IMR-90 (cell line): ENCODE measurements around the gene NEDD4L.

ENCODE experiments used
- BHLHE40 ChIP-seq: fragments of 150-350 bp; IDR thresholded peaks from 2 replicates; pipeline ENCODE4 v1.6.1; 2016; ENCODE audit warnings: mild to moderate bottlenecking, low read depth, low read length
- CEBPB ChIP-seq: IDR thresholded peaks from 2 replicates; pipeline ENCODE4 v1.6.1; 2012; ENCODE audit warnings: low read depth, low read length, improper control_type of control experiment
- CHD1 ChIP-seq: IDR thresholded peaks from 2 replicates; pipeline ENCODE4 v1.6.1; 2012; ENCODE audit warnings: low read depth, low read length, improper control_type of control experiment
- MAFK ChIP-seq: IDR thresholded peaks from 2 replicates; pipeline ENCODE4 v1.6.1; 2012; ENCODE audit warnings: low read depth, low read length, improper control_type of control experiment
- MAZ ChIP-seq: IDR thresholded peaks from 2 replicates; pipeline ENCODE4 v1.6.1; 2012; ENCODE audit warnings: low read depth, mild to moderate bottlenecking, low read length, improper control_type of control experiment, moderate library complexity, borderline replicate concordance
- MXI1 ChIP-seq: IDR thresholded peaks from 2 replicates; pipeline ENCODE4 v1.6.1; 2012; ENCODE audit warnings: low read depth, mild to moderate bottlenecking, low read length, moderate library complexity, borderline replicate concordance
- NFE2L2 ChIP-seq: fragments of 150-350 bp; IDR thresholded peaks from 2 replicates; pipeline ENCODE4 v1.6.1; 2016; ENCODE audit warnings: low read depth, mild to moderate bottlenecking, low read length
- POLR2A ChIP-seq: IDR thresholded peaks from 2 replicates; pipeline ENCODE4 v1.6.1; 2012; ENCODE audit warnings: mild to moderate bottlenecking, low read depth, low read length
- RAD21 ChIP-seq: IDR thresholded peaks from 2 replicates; pipeline ENCODE4 v1.6.1; 2012; ENCODE audit warnings: low read length, improper control_type of control experiment
- RCOR1 ChIP-seq: IDR thresholded peaks from 2 replicates; pipeline ENCODE4 v1.6.1; 2012; ENCODE audit warnings: mild to moderate bottlenecking, low read length, improper control_type of control experiment; ENCODE audit not compliant: insufficient replicate concordance
- SMC3 ChIP-seq: fragments of 150-350 bp; IDR thresholded peaks from 2 replicates; pipeline ENCODE4 v1.6.1; 2016; ENCODE audit warnings: low read depth, mild to moderate bottlenecking, antibody characterized with exemption, low read length, moderate library complexity
- TF ChIP-seq, protein P1 (sequence below): conservative IDR thresholded peaks from 2 replicates; pipeline ENCODE4 v1.5.1; 2012; ENCODE audit warnings: mild to moderate bottlenecking, low read depth, low read length, improper control_type of control experiment
- TF ChIP-seq, protein P2 (sequence below): fragments of 150-350 bp; IDR thresholded peaks from 2 replicates; pipeline ENCODE4 v1.6.1; 2017; ENCODE audit warnings: mild to moderate bottlenecking, antibody characterized with exemption, low read length, low read depth

DNA sequence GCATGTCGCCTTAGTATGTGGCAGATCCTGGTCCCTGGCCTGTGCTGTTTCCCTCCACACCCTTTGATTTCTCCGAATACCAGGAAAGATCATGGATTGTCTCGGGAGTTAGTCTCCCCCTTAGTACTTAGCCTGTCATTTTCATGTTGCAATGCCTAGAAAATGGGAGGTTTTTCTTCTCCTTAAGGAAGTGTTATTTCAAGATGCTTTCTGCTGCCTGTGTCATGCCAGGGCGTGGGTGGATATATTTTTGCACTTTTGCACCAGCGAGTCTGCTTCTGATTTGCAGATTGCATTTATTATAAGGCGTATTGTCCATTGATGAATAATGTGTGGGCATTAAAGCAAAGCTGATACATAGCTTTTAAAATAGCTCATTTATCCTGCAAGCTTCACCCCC is 223.5 kb downstream of the NEDD4L start:
- TF ChIP-seq, protein P1, sequence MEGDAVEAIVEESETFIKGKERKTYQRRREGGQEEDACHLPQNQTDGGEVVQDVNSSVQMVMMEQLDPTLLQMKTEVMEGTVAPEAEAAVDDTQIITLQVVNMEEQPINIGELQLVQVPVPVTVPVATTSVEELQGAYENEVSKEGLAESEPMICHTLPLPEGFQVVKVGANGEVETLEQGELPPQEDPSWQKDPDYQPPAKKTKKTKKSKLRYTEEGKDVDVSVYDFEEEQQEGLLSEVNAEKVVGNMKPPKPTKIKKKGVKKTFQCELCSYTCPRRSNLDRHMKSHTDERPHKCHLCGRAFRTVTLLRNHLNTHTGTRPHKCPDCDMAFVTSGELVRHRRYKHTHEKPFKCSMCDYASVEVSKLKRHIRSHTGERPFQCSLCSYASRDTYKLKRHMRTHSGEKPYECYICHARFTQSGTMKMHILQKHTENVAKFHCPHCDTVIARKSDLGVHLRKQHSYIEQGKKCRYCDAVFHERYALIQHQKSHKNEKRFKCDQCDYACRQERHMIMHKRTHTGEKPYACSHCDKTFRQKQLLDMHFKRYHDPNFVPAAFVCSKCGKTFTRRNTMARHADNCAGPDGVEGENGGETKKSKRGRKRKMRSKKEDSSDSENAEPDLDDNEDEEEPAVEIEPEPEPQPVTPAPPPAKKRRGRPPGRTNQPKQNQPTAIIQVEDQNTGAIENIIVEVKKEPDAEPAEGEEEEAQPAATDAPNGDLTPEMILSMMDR, result no peak
- TF ChIP-seq POLR2A, result no peak
- no peak for TF ChIP-seq CHD1
- TF ChIP-seq CEBPB, result no peak
- TF ChIP-seq MXI1, result no peak
- no peak for TF ChIP-seq MAZ
- TF ChIP-seq BHLHE40, result no peak
- TF ChIP-seq SMC3, result no peak
- no peak for TF ChIP-seq NFE2L2
- TF ChIP-seq, protein P2, sequence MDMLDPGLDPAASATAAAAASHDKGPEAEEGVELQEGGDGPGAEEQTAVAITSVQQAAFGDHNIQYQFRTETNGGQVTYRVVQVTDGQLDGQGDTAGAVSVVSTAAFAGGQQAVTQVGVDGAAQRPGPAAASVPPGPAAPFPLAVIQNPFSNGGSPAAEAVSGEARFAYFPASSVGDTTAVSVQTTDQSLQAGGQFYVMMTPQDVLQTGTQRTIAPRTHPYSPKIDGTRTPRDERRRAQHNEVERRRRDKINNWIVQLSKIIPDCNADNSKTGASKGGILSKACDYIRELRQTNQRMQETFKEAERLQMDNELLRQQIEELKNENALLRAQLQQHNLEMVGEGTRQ, result no peak
- no peak for TF ChIP-seq RCOR1
- no peak for TF ChIP-seq RAD21
- no peak for TF ChIP-seq MAFK
